ENCODE measurements around the gene TBL1XR1.

Gene TBL1XR1

DNA sequence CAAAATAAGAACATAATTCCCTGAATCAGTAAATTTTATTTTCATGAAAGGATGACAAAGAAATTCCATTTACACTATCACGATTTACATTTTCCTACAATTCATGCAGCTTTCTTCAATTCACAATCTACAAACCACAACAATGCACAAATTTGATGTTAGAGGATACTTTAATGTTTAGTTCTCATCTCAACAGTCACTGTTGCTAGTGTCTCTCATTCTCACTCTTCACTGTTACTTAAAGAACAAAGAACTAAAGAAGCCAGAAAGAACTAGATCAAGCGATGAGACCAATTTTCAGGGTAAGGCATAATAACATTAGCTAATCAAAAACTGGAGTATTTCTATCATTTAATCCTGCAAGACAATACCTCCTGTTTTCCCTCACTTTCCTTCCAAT, 73.5 kb downstream of the TBL1XR1 start:
- Histone ChIP-seq H3K9me2 (replicated peaks; ENCODE audit: insufficient read depth, low read length) (no peaks in the 10 kb centered on the region), H3K4me3 (ENCODE audit: insufficient read depth, low read length, poor library complexity, severe bottlenecking) (no peak overlapping the region), H3K36me3 (ENCODE audit: low read length) (peaks cover 5% of the 10 kb centered on the region; the same call in 1 of the 2 replicates), H3F3A (ENCODE audit: insufficient read depth) (peaks cover 70% of the 10 kb centered on the region), H2AFZ (ENCODE audit: low read depth, low read length, severe bottlenecking) (no peak overlapping the region), H3K9me3 (ENCODE audit: insufficient read depth, low read length) (no peaks in the 10 kb centered on the region), H3K27me3 (ENCODE audit: low read length) (no peaks in the 10 kb centered on the region), H4K20me1 (ENCODE audit: low read depth, low read length) (peaks cover 30% of the 10 kb centered on the region), H3K9ac (ENCODE audit: low read length) (peak overlapping the region; percentile 4; the same call in 1 of the 2 replicates), H3K79me2 (ENCODE audit: insufficient read depth, low read length) (peaks cover 100% of the 10 kb centered on the region), H3K4me2 (ENCODE audit: low read depth, low read length, poor library complexity, severe bottlenecking) (peak overlapping the region; percentile 50), H3K27ac (ENCODE audit: low read depth, low read length) (peak overlapping the region; percentile 77)
- no peak for TF ChIP-seq EZH2phosphoT487 (conservative IDR thresholded peaks at IDR 0.05; ENCODE audit: low read length)
- TF ChIP-seq, protein P1, sequence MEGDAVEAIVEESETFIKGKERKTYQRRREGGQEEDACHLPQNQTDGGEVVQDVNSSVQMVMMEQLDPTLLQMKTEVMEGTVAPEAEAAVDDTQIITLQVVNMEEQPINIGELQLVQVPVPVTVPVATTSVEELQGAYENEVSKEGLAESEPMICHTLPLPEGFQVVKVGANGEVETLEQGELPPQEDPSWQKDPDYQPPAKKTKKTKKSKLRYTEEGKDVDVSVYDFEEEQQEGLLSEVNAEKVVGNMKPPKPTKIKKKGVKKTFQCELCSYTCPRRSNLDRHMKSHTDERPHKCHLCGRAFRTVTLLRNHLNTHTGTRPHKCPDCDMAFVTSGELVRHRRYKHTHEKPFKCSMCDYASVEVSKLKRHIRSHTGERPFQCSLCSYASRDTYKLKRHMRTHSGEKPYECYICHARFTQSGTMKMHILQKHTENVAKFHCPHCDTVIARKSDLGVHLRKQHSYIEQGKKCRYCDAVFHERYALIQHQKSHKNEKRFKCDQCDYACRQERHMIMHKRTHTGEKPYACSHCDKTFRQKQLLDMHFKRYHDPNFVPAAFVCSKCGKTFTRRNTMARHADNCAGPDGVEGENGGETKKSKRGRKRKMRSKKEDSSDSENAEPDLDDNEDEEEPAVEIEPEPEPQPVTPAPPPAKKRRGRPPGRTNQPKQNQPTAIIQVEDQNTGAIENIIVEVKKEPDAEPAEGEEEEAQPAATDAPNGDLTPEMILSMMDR (IDR thresholded peaks at IDR 0.05; ENCODE audit: insufficient read depth, low read length, poor library complexity, severe bottlenecking), result no peak

DNA sequence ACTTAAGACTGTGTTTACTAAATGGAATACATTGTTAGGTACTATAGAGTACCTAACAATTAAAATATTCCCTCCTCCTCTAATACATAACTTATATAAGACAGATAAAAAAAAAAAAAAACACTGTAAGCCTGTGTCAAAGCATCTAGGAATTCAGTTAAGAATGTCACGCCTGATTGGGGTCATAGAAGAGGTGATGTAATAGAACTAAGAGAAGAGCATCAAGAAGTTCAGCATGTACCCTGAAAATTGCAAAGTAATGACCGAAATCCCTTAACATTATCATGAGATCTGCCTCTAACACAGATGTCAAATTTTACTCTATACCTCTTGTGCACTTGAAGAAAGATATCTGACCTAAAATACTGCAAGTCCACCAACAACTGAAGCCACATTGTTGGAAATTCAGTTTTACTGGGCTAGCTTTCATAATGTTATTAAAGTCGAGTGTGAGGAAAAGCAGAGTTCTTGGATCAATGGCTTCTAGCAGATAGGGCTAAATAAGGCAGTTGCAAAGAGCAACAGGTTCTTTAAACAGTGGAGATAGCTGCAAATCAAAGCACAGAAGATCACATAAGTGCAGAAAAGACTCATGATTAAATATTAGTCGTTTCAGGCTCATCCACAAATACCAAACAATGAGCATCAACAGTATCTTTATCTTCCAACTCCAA, 75.0 kb downstream of the TBL1XR1 start:
- Histone ChIP-seq H3K4me2 (ENCODE audit: low read depth, low read length, poor library complexity, severe bottlenecking) (peak overlapping the region; percentile 50), H3F3A (ENCODE audit: insufficient read depth) (peaks cover 83% of the 10 kb centered on the region), H3K9me2 (replicated peaks; ENCODE audit: insufficient read depth, low read length) (no peaks in the 10 kb centered on the region), H3K27ac (ENCODE audit: low read depth, low read length) (peak overlapping the region; percentile 77), H3K36me3 (ENCODE audit: low read length) (0 out of 2 replicates have a peak, but pooled peaks cover 4% of the 10 kb centered on the region), H3K9me3 (ENCODE audit: insufficient read depth, low read length) (no peaks in the 10 kb centered on the region), H2AFZ (ENCODE audit: low read depth, low read length, severe bottlenecking) (no peak overlapping the region), H3K4me3 (ENCODE audit: insufficient read depth, low read length, poor library complexity, severe bottlenecking) (no peak overlapping the region), H3K9ac (ENCODE audit: low read length) (0 out of 2 replicates have a peak overlapping the region, but pooled peaks have one; percentile 2), H4K20me1 (ENCODE audit: low read depth, low read length) (peaks cover 35% of the 10 kb centered on the region), H3K27me3 (ENCODE audit: low read length) (no peaks in the 10 kb centered on the region), H3K79me2 (ENCODE audit: insufficient read depth, low read length) (peaks cover 100% of the 10 kb centered on the region)
- no peak for TF ChIP-seq EZH2phosphoT487 (conservative IDR thresholded peaks at IDR 0.05; ENCODE audit: low read length)
- TF ChIP-seq, protein P1 (IDR thresholded peaks at IDR 0.05; ENCODE audit: insufficient read depth, low read length, poor library complexity, severe bottlenecking), result no peak

DNA sequence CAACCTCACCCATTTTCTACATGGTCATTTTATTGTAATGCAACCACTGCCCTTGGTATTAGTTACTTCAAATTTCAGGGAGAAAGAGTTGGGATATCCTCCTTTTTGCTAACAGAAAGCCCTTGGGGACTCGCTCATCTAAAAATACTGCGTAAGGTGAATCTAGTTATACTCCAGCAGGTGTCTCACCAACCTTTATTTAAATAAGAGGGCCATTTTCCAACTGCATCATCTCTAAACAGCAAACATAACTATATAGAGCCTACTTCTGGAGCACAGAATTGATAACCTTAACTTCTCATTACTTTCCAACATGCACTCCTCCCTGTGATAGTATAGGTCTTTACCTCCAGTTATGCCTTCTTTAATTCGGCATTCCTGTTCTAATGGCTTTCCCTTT, 77.5 kb downstream of the TBL1XR1 start:
- Histone ChIP-seq H3K4me2 (ENCODE audit: low read depth, low read length, poor library complexity, severe bottlenecking) (peak overlapping the region; percentile 50), H3K9me2 (replicated peaks; ENCODE audit: insufficient read depth, low read length) (no peaks in the 10 kb centered on the region), H3K4me3 (ENCODE audit: insufficient read depth, low read length, poor library complexity, severe bottlenecking) (peak overlapping the region; percentile 1), H3F3A (ENCODE audit: insufficient read depth) (peaks cover 85% of the 10 kb centered on the region), H3K9me3 (ENCODE audit: insufficient read depth, low read length) (no peaks in the 10 kb centered on the region), H3K79me2 (ENCODE audit: insufficient read depth, low read length) (peaks cover 100% of the 10 kb centered on the region), H3K36me3 (ENCODE audit: low read length) (0 out of 2 replicates have a peak, but pooled peaks cover 4% of the 10 kb centered on the region), H2AFZ (ENCODE audit: low read depth, low read length, severe bottlenecking) (no peak overlapping the region), H4K20me1 (ENCODE audit: low read depth, low read length) (peaks cover 21% of the 10 kb centered on the region), H3K27me3 (ENCODE audit: low read length) (no peaks in the 10 kb centered on the region), H3K27ac (ENCODE audit: low read depth, low read length) (peak overlapping the region; percentile 77), H3K9ac (ENCODE audit: low read length) (peak overlapping the region; percentile 3; the same call in 1 of the 2 replicates)
- no peak for TF ChIP-seq EZH2phosphoT487 (conservative IDR thresholded peaks at IDR 0.05; ENCODE audit: low read length)
- TF ChIP-seq, protein P1 (IDR thresholded peaks at IDR 0.05; ENCODE audit: insufficient read depth, low read length, poor library complexity, severe bottlenecking), result no peak
